DLD1 (cell line): ENCODE results near the gene NLRP5.
"Not testable (repeated sequence)": the region's sequence is repeated elsewhere in the genome, so short reads cannot be mapped to it uniquely, and the experiment has no call there.

Experiments used
- in situ Hi-C: cut with HindIII; loops from 2 replicates; pipeline ENCODE4 v1.10.0; 2017; ENCODE audit warnings: low sequenced_read_pairs

The NLRP5 gene

DNA sequence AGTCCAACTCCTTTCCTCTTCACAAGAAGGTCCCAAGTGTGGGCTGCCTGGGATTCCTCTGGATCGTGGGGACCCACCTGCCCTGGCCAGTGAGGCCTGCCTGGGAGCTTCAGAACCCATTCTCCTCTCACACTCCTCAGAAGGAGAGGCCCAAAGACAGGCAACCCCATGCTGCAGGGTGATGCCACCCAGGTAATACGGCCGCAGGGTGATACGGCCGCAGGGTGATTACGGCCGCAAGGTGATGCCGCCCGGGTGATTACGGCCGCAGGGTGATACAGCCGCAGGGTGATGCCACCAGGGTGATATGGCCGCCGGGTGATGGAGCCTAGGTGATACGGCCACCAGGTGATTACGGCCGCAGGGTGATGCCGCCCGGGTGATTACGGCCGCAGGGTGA is 111.7 kb downstream of the NLRP5 start:
- in situ Hi-C loops: not testable (repeated sequence)

DNA sequence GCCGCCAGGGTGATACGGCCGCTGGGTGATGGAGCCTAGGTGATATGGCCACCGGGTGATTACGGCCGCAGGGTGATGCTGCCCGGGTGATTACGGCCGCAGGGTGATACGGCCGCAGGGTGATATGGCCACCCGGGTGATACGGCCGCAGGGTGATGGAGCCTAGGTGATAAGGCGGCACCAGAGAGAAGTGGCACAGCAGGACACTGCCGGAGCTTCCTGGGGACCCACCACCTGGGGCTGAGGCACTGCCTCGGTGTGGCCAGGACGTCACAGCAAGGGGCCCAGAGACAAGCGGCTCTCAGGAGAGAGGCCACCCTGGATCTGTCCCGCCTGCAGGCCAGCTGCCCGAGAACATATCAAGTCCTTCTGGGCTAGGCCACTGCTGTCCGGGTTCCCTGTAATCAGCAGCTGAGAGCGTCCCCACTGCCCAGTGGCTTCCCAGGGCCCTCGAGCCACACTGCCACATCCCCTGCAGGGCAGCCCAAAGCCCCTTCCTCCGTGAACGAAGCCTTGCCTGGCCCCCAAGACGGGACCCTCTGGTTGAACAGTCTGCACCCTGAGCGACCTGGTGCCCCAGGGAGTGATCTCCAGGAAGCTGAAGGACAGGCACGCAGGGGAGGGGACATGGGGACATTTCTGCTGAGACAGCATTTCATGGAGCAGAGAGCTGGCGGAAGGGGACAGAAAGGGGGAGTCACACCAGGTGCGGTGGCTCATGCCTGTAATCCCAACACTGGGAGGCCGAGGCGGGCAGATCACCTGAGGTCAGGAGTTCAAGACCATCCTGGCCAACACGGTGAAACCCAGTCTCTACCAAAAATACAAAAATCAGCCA is 112.4 kb downstream of the NLRP5 start:
- in situ Hi-C loops: no loop called here

DNA sequence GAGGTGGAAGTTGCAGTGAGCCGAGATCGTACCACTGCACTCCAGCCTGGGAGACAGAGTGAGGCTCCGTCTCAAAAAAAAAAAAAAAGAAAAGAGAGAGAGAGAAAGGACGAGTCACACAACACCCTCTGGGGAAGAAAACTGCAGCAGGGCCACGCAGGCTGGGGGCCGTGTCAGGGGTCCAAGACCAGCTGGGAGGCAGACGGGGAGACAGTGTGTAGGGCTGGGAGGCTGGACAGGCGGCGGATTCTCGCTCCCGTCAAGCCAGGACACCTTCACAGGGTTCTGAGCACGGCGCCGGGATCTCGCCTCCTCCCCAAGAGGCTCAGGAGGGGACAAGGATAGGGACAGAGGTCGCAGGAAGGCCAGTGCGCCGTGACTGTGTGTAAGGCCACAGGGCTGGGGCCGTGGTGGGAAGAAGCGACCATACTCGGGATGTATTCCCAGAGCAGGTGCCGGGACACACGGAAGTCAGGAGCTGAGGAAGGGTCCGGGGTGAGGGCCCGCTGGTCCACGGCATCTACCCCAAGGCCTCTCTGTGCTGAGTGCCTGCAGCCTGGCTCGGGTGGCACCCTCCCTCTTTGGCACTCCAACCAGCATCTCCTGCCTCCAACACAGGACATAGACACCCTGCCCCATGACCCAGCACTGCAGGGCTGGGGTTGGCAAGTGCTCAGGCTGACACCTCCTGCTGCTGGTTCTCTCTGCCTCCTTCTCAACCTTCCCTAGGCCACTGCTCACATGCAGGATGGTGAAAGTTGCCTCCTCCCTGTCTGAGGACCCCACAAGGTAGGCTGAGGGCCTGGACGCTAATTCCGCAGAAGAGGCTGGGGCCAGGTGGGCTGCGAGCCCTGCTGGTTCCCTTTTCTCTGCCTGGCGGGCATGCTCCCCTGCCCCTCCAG is 113.3 kb downstream of the NLRP5 start:
- in situ Hi-C loops: no loop called here

DNA sequence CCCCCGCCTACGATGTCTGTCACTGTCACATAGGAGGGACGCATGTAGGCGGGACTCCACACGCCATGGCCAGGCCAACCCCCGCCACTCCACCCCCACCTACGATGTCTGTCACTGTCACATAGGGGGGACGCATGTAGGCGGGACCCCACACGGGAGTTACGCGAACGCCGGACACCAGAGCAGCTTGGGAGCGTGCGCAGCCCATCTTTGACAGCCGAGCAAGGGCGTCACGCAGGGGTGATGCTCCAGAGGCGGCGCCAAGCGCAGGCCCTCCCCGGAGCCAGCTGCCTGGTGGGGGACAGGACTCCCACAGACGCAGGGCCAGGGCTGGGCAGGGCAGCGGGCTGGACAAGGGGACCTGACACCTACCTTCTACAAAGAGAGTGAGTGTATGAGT is 114.5 kb downstream of the NLRP5 start:
- in situ Hi-C loops: no loop called here

DNA sequence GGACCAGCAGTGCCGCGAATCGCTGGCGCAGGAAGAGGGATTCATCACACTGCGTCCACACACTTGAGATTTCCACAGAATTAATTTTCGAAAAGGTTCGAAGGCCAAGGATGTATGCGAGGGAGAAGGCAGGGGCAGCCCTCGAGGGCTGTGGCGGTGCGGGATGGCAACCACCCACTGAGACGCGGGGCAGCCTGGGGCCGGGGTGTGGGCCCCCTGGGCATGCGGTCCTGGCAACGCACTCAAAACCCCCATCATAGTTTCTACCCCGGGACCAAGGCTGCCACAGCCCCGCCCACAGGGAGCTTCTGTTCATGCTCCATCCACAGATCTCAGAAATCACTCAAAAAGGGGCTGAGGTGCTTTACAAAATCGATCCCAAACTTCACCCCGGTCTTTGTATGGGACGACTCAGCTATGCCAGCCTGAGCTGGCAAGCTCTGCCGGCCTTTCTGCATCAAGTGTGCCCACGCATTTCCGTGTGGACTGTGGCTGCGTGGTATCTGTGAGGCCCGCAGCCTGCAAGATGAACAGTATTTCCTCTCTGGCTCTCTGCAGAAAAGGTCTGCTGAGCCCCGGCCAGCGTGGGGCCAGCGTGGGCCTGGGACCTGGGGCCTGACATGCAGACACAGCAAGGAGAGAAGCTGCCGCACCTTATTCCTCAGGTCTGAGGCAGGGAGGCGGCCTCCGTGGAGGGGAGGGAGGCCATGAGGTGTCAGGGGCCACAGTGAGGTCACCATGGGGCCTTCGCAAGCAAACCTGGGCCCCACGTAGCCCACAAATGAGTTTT is 115.4 kb downstream of the NLRP5 start:
- in situ Hi-C loops: no loop called here

DNA sequence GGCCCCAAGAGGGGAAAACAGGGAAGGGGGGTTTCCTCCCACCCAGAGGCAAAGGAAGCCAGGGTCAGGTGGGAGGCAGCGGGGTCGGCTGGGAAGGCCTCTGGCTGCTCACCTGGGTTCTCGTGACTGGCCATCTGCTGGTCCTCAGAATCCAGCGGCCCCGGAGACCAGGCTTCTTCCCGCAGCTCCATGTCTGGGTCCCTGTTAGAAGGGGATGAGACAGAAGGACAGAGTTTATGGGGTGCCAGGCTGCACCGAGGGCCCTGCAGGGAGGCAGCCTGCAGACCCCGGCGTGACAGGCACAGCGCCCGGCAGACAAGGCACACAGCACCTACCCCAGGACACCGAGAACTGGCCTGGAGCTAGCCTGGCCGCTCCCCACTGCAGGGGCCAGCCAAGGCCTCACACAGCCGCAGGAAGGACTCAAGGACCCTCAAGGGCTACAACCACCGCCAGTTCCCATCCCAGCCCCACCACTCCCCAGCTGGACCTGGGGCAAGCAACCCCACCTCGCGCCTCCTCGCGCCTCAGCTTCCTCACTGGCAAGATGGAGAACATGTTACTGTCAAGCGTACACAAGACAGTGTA is 116.5 kb downstream of the NLRP5 start:
- in situ Hi-C loops: no loop called here

DNA sequence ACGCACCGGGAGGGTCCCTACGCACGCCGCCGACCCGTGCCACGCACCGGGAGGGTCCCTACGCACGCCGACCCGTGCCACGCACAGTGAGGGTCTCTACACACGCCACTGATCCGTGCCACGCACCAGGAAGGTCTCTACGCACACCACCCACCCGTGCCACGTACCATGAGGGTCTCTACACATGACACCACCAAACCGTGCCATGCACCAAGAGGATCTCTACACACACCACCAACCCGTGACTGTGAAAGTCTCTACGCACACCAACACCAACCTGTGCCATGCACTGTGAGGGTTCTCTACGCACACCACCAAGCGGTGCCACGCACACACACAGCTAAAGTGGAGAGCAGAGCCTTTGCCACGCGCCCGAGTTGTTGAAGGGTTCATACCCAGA is 117.8 kb downstream of the NLRP5 start:
- in situ Hi-C loops: no loop called here

DNA sequence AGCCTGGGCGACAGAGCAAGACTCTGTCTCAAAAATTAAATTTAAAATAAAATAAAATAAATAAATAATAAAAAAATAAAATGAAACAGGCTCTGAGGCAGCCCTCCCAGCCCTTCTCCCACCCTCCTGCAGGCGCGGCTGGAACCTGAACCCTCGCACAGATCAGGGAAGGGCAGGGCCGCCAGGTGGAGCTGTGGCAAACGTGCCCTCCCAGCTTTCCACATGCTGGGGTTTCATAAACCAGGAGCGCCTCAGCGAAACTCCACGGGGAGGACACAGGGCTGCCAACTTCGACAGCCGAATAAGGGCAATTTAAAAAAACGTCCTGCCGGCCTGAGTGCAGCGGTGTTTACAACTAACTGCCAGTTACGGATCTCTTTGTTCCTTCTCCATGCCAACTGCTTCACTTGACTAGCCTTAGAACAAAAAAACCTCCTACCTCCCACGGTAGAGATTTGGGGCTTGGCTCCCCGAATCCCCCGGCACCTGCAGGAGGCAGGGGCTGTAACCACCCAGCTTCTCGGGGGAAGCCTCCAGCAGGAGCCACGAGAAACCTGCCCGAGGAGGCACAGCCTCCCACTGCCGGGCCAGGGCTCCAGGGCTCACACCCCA is 118.6 kb downstream of the NLRP5 start:
- in situ Hi-C loops: no loop called here

DNA sequence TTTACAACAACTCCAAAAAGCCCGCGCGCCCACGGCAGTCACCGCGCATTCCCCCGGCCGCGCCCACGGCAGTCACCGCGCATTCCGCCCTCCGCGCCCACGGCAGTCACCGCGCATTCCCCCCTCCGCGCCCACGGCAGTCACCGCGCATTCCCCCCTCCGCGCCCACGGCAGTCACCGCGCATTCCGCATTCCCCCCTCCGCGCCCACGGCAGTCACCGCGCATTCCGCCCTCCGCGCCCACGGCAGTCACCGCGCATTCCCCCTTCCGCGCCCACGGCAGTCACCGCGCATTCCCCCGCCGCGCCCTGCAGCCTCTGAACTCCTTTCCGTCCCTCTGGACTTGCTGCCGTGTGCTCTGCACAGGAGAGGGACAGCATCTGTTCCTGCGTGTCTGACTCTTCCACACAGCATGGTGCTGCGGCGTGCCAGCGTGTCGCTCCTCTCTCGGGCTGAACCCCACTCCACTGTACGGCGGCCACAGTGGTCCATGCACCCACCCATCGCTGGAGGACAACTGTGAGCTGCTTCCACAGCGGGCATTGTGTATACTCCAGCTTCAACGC is 119.3 kb downstream of the NLRP5 start:
- in situ Hi-C loops: not testable (repeated sequence)

DNA sequence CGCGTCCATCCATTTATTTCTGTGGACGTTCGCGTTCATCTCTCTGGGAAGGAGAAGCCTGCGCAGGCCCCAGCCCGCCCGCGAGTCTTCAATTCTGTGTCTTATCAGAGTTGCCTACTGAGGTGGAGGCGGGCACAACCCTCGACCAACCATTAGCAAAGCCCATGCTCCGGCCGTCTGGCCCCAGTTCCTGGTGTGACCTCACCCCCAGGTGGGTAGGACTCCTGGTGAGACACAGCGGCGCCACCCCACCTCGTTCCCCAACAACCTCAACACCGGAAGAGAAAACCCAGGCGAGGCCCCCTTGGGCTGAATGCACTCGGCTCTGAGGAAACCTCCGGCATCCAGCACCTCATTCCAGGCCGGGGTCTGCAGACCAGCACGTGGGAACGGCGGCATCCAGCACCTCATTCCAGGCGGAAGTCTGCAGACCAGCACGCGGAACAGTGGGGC is 119.8 kb downstream of the NLRP5 start:
- in situ Hi-C loops: no loop called here

DNA sequence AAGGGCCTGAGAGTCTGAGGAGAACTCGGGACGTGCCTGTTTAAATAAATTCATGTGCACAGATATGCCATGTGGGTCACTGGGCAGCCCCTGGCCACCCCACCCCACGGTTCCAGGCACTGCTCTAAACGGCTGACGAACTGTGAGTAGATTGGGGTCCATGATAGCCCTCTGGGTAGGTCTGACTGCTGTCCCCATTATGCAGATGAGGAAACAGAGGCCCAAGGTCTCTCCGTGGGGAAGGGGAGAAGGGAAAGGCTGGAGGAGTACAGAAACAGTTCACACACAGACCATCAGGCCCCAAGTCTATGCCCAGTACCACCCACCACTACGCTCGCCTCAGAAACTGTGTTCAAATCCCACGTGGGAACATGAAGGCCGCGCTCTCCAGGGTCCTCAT is 120.4 kb downstream of the NLRP5 start:
- in situ Hi-C loops: no loop called here

DNA sequence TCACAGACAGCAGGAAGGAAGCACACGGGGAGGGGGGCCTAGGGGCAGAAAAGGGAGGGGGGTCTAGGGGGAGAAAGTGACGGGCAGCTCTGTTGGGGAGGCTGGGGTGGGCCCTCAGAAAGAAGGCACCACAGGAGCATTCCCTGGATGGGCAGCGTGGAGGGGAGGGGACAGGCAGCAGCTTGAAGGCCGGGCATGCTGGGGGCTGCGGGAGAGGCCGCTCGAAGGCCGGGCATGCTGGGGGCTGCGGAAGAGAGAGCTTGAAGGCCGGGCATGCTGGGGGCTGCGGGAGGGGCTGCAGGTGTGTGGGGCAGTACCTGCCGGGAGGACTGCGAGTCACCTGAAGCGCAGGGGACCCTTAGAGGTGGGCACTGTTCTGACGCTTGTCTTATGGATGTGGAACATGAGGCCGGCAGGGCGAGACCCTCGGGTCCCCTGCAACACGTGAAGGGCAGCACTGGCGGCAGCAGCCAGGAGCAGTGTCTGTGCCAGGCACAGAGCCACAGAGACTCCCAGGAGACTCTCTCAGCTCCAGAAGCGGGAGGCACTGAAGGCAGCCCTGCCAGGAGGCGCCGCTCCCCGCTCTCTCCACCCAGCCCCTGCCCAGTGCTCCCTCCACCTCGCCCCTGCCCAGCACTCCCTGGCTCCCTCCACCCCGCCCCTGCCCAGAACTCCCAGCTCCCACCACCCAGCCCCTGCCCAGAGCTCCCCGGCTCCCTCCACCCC is 121.2 kb downstream of the NLRP5 start:
- in situ Hi-C loops: no loop called here

DNA sequence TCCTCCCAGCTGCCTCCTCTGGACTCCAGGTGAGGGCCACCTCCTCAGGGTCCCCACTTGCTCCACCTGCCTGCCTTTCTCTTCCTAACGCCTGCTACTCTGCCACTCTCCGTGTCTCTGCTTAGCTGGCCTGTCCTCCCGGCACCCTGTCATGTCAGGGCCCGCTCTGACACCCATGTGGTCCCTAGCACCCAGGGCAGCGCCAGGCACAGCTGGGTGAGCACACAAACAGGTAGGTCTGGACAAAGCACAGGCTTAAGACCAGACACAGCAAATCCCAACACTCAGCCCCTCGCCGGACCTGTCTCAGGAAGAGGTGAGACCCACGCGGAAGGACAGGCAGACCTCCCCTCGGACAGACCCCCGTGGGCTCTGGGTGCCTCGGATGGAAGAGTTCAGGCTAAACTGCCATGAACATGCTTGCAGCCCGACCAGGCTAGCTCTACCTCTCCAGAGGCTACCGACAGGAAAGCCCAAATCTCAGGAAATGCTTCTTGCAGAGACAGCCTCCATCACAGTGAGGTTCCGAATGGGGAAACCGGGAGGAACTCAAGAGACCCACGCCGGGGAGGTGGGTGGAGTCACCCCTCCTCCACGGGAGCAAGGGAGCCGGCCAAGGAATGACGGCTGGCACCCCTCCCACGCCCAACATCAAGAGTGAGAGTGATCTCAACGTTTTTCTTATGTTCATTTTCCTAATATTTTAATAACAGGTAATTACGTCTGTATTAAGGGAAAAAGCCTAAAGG is 122.0 kb downstream of the NLRP5 start:
- in situ Hi-C loops: no loop called here

DNA sequence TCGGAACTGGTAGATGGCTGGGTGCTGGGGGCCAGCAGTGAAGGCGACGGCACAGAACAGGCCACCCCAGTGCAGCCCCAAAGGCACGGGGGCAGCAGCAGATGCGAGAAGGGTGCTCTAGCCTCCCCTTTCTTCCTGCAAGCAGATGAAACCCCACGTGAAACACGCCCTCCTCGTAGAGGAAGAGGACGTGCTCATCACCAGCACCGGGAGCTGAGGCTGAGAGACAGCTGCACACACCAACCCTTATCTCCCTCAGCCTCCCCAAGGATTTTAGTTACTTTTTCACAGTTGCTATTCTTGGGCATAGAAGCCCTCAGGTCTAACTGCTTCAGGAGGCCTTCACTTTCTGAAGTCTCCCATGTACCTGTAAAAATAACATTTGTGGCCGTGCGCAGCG is 122.7 kb downstream of the NLRP5 start:
- in situ Hi-C loops: no loop called here

DNA sequence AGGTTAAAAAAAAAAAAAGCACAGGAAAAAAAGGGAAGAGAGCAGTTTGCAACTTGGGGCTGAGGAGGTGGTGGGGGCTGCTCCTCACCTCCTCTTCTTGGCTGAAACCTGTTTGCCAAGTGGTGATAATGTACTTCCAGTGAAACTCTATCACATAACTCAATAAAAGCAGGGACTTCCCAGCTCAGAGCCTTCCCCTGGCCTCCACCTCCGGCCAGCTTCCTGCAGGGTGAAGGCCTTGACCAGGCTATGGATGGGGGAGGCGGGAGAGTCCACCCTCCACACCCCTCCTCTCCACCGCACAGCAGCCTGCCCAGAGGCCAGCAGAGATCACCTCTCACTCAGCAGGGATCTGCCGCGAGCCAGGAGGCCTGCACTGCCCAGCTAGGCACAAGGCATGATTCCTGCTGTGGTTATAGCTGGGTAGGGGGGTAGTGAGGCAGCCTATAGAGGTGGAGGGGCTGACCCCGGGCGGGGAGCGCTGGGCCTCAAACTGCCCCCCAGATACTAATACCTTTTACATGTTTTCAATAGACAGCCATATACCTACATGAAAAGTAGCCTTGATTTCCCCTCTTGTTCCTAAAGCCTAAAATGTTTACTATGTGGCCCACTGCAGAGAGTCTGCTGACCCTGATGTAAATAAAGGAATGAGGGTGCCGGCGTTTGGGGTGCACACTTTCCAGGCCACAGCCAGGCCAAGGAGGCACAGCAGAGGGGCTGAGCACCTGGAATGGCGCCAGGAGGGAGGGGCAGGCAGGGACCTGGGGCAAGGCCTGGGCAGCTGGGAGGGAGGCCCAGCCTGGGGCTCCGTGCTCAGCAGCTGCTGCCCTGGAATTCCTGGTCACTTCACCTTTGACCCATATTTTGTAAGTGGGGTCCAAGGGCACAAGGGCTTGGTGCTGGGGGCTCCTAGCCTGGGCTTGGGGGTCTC is 124.2 kb downstream of the NLRP5 start:
- in situ Hi-C loops: no loop called here
